HepG2 (cell line): ENCODE results near the gene MAJIN. TPM values are rescaled to one million over a fixed set of nuclear protein-coding genes. Genes with fewer than 3 reads are reported as not detected.

ENCODE experiments used
- ATAC-seq: fragments of 200-7000 bp; cut with Tn5 transposase; 3 replicates; pipeline ENCODE4 v1.9.1; 2020; ENCODE audit warnings: mild to moderate bottlenecking, moderate library complexity
- BruUV-seq: library from RNA; stranded (reverse); fragments of 400-500 nt; replicated peaks from 2 replicates; lab custom pipeline; 2021; lab: Mats Ljungman, UMichigan
- CTCF ChIA-PET: fragments of 300-600 bp; formaldehyde crosslinking; extraction: SDS; loops from one replicate; lab custom pipeline; 2021; ENCODE audit warnings: low total read pairs, inconsistent platforms, low intra/inter-chr PET ratio; lab: Yijun Ruan, JAX
- POLR2A ChIA-PET: fragments of 350-600 bp; sonication (Branson Sonifier 250); formaldehyde crosslinking; loops from one replicate; lab custom pipeline; 2020; ENCODE audit warnings: antibody characterized with exemption, inconsistent platforms; lab: Yijun Ruan, JAX
- DNase-seq: peaks from one replicate; pipeline ENCODE4 v3.0.0-alpha.2; 2015; ENCODE audit warnings: low spot score
- FAIRE-seq: peaks from 3 replicates; lab custom pipeline; 2011; peaks lifted over from hg19 to GRCh38; lab: Jason Lieb, UNC
- H2AFZ ChIP-seq: one replicate; pipeline ENCODE4 v1.6.1; 2011; ENCODE audit warnings: low read length, inconsistent platforms
- H3K27ac ChIP-seq: fragments of 300-600 bp; 3 replicates; pipeline ENCODE4 v1.8.0; 2011; ENCODE audit warnings: mixed run types, mild to moderate bottlenecking, mixed read lengths, low read length, inconsistent platforms; ENCODE audit not compliant: insufficient read depth; ENCODE audit errors: extremely low read length
- H3K27me3 ChIP-seq, 2 experiments: fragments of 200-600 bp in 1 of 2; 2 replicates in 1 of 2; 3 replicates in 1 of 2; pipeline versions ENCODE4 v1.6.0 to v1.8.0; 2011; ENCODE audit warnings: low read length in 2 of 2, mild to moderate bottlenecking in 2 of 2, moderate library complexity in 2 of 2, inconsistent platforms in 1 of 2; ENCODE audit not compliant: insufficient read depth in 2 of 2, control insufficient read depth in 1 of 2
- H3K36me3 ChIP-seq, 2 experiments: fragments of 200-600 bp in 1 of 2; replicated peaks in 1 of 2; 2 replicates in 1 of 2; 3 replicates in 1 of 2; pipeline versions ENCODE4 v1.5.1 to v1.8.0; 2011; ENCODE audit warnings: low read length in 2 of 2, inconsistent platforms in 1 of 2; ENCODE audit not compliant: insufficient read depth in 2 of 2, control insufficient read depth in 1 of 2
- H3K4me1 ChIP-seq: 2 replicates; pipeline ENCODE4 v1.5.1; 2012; ENCODE audit warnings: low read length, inconsistent platforms; ENCODE audit not compliant: insufficient read depth
- H3K4me2 ChIP-seq: 2 replicates; pipeline ENCODE4 v1.6.0; 2011; ENCODE audit warnings: low read depth, low read length, inconsistent platforms
- H3K4me3 ChIP-seq, 3 experiments: fragments of 200-600 bp in 1 of 3; sonication (generic), shearing (Covaris generic) in 1 of 3; replicated peaks in 1 of 3; 2 replicates each; pipeline ENCODE4 v1.5.1; 2011 to 2016; ENCODE audit warnings: low read length in 3 of 3, inconsistent platforms in 2 of 3, low read depth in 2 of 3, mild to moderate bottlenecking in 2 of 3, control low read depth in 1 of 3, mixed read lengths in 1 of 3; ENCODE audit not compliant: insufficient read depth in 1 of 3
- H3K79me2 ChIP-seq: one replicate; pipeline ENCODE4 v1.6.1; 2011; ENCODE audit warnings: low read length, inconsistent platforms; ENCODE audit not compliant: insufficient read depth
- H3K9ac ChIP-seq: 2 replicates; pipeline ENCODE4 v1.6.0; 2011; ENCODE audit warnings: mild to moderate bottlenecking, low read depth, low read length, inconsistent platforms; ENCODE audit not compliant: insufficient read depth
- H3K9me3 ChIP-seq: 2 replicates; pipeline ENCODE4 v1.5.1; 2012; ENCODE audit warnings: mild to moderate bottlenecking, low read length
- H4K20me1 ChIP-seq: 2 replicates; pipeline ENCODE4 v1.6.0; 2011; ENCODE audit warnings: inconsistent platforms, mild to moderate bottlenecking, low read length, moderate library complexity; ENCODE audit not compliant: insufficient read depth
- CHCHD3 ChIP-seq: sonication (generic); formaldehyde crosslinking; IDR thresholded peaks from 2 replicates; pipeline ENCODE4 v1.8.0; 2022; ENCODE audit warnings: mild to moderate bottlenecking, missing genetic modification reagents, moderate library complexity
- ESRRA ChIP-seq: sonication (generic); formaldehyde crosslinking; IDR thresholded peaks from 2 replicates; pipeline ENCODE4 v1.5.1; 2020; ENCODE audit warnings: mild to moderate bottlenecking, low read depth, missing genetic modification reagents
- HNRNPLL ChIP-seq: fragments of 200-400 bp; formaldehyde crosslinking; IDR thresholded peaks from 2 replicates; pipeline ENCODE4 v1.6.1; 2017; ENCODE audit warnings: mild to moderate bottlenecking, low read depth, low read length; ENCODE audit not compliant: poor library complexity, severe bottlenecking
- MED1 ChIP-seq: sonication (generic); formaldehyde crosslinking; IDR thresholded peaks from 2 replicates; pipeline ENCODE4 v1.4.0; 2020; ENCODE audit warnings: missing genetic modification reagents
- MED8 ChIP-seq: sonication (generic); formaldehyde crosslinking; IDR thresholded peaks from 2 replicates; pipeline ENCODE4 v1.8.1; 2023; ENCODE audit warnings: mild to moderate bottlenecking, missing genetic modification reagents; ENCODE audit not compliant: insufficient replicate concordance
- TMF1 ChIP-seq: sonication (generic); formaldehyde crosslinking; IDR thresholded peaks from 2 replicates; pipeline ENCODE4 v1.8.1; 2022; ENCODE audit warnings: low read depth, missing genetic modification reagents
- ZNF138 ChIP-seq: sonication (generic); formaldehyde crosslinking; IDR thresholded peaks from 2 replicates; pipeline ENCODE4 v1.5.0; 2020; ENCODE audit warnings: mild to moderate bottlenecking, low read depth, missing genetic modification reagents
- ZNF331 ChIP-seq: sonication (generic); formaldehyde crosslinking; IDR thresholded peaks from 2 replicates; pipeline ENCODE4 v1.4.0; 2020; ENCODE audit warnings: missing genetic modification reagents
- ZNF547 ChIP-seq: sonication (generic); formaldehyde crosslinking; IDR thresholded peaks from 2 replicates; pipeline ENCODE4 v1.5.1; 2020; ENCODE audit warnings: mild to moderate bottlenecking, missing genetic modification reagents
- ZNF670 ChIP-seq: sonication (generic); formaldehyde crosslinking; IDR thresholded peaks from 2 replicates; pipeline ENCODE4 v1.8.0; 2022; ENCODE audit warnings: mild to moderate bottlenecking, missing genetic modification reagents, borderline replicate concordance
- WGBS: methylation state at CpG from one replicate; pipeline ENCODE4 v1.1.6; 2017; ENCODE audit warnings: low lambda C conversion rate; 5-methylcytosine and 5-hydroxymethylcytosine counted together
- in situ Hi-C: cut with HindIII; loops from 2 replicates; pipeline ENCODE4 v1.10.0; 2017; ENCODE audit warnings: low pct_unique_long_range_greater_than_20kb; ENCODE audit not compliant: extremely low pct_ligation_motif_present
- intact Hi-C: fragments of 100-400 bp; cut with micrococcal nuclease; formaldehyde crosslinking; loops from one replicate; pipeline ENCODE4 v1.10.0; 2022; ENCODE audit not compliant: unreplicated experiment
- polyA plus RNA-seq, 8 experiments: library from polyadenylated mRNA; depleted of rRNA in 3 of 8; stranded (reverse) in 7 of 8; unstranded in 1 of 8; fragments of >200 nt; fragmentation: Illumina TruSeq in 4 of 8; extraction: Trizol in 4 of 8; gene quantifications; 2 replicates each; pipeline versions ENCODE4 v1.2.1 to v1.2.3, GENCODE V29; 2011 to 2016; ENCODE audit warnings: low read depth in 4 of 8, missing spikeins in 1 of 8, mixed read lengths in 1 of 8; ENCODE audit not compliant: insufficient read depth in 1 of 8
- total RNA-seq, 5 experiments: library from RNA; depleted of rRNA; stranded (reverse); fragments of >200 nt; fragmentation: Illumina TruSeq; extraction: Trizol; gene quantifications; 2 replicates each; pipeline ENCODE4 v1.2.3, GENCODE V29; 2016; ENCODE audit warnings: low read depth in 1 of 5
- TF ChIP-seq, protein P1 (sequence below): sonication (generic); formaldehyde crosslinking; IDR thresholded peaks from 2 replicates; pipeline ENCODE4 v1.5.0; 2020; ENCODE audit warnings: missing genetic modification reagents, mild to moderate bottlenecking, borderline replicate concordance
- TF ChIP-seq, protein P2 (sequence below): sonication (generic); formaldehyde crosslinking; IDR thresholded peaks from 2 replicates; pipeline ENCODE4 v1.4.0; 2020; ENCODE audit warnings: low read depth, mild to moderate bottlenecking, missing genetic modification reagents
- TF ChIP-seq, protein P3 (sequence below): sonication (generic); formaldehyde crosslinking; IDR thresholded peaks from 2 replicates; pipeline ENCODE4 v1.4.0; 2020; ENCODE audit warnings: missing genetic modification reagents

Gene MAJIN
- total and polyA plus RNA-seq, 2 of the 13 experiments (the other 11 are each of a cell fraction or from before 2014, with no cell fraction given): not detected

DNA sequence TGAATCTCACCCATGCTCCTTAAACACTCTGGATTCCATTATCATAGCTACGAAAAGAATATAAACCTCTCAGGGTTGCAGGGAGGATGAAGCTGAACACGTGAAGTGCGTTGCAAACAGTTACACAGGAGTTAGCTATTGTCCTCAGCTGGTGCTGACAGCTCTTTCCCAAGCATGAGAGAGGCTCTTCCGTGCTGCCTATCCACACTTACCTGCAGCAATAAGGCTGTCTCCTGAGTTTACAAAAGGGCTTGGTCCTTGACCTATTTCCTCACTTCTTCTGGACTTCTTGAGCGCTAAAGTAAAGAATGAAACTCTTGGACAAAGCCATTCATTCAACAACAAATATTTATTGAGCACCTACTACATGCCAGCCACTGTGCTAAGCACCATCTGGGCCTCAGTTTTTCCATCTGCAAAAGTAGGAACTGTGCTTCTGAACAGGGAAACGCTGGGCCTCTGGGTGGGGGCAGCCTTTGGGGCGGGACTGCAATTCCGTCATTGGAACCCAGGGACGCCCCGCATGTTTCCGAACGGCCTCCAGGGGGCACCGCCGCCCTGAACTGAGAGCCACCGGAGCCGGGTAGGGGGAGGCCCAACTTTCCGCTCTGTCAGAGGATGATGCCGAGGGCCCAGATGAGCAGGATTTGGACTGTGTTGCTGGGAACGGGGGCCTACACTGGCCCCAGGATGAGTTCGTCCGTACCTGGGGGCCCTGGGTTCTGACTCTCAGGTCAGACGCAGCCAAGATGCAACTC, 41.4 kb upstream of the MAJIN start:
- Histone ChIP-seq H3K36me3 (no peaks in the 10 kb centered on the region), H4K20me1 (no peaks in the 10 kb centered on the region), H2AFZ (no peak overlapping the region), H3K9me3 (no peaks in the 10 kb centered on the region), H3K79me2 (no peaks in the 10 kb centered on the region), H3K27me3 (no peaks in the 10 kb centered on the region), H3K4me2 (peak overlapping the region; percentile 80), H3K27ac (peak overlapping the region; percentile 72), H3K4me3 (peak overlapping the region; percentile 77 to 81 (median 80); a peak in 5 of 6 replicates), H3K9ac (peak overlapping the region; percentile 68), H3K4me1 (peaks cover 36% of the 10 kb centered on the region)
- DNase-seq (peak; percentile 75), FAIRE-seq (peak; percentile 47), ATAC-seq (peak; percentile 82)
- intact Hi-C loops (loop anchor here (1.0 kb wide), 1 partner anchor 56 kb away; no protein-coding TSS in a partner anchor), in situ Hi-C loops (no loop called here)
- 13% methylated on average over 7 of the region's 22 CpGs for WGBS
- ChIA-PET CTCF (interaction anchor here (1.2 to 1.9 kb wide), 9 partner anchors 11 to 166 kb away, joined by 3 to 9 read pairs (median 5); partner anchors contain the start of genes BATF2, SNX15 and ZNHIT2), POLR2A (interaction anchor here (0.6 to 3.2 kb wide), 19 partner anchors 11 to 171 kb away, joined by 3 to 42 read pairs (median 4); partner anchors contain the start of genes BATF2, CAPN1, FAU and GPHA2)
- TSS peak; percentile 76 for BruUV-seq
- no peak for TF ChIP-seq ZNF547
- no peak for TF ChIP-seq MED8 (CRISPR knock-in tag)
- TF ChIP-seq, protein P1, sequence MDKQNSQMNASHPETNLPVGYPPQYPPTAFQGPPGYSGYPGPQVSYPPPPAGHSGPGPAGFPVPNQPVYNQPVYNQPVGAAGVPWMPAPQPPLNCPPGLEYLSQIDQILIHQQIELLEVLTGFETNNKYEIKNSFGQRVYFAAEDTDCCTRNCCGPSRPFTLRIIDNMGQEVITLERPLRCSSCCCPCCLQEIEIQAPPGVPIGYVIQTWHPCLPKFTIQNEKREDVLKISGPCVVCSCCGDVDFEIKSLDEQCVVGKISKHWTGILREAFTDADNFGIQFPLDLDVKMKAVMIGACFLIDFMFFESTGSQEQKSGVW (CRISPR knock-in tag): no peak
- TF ChIP-seq, protein P2, sequence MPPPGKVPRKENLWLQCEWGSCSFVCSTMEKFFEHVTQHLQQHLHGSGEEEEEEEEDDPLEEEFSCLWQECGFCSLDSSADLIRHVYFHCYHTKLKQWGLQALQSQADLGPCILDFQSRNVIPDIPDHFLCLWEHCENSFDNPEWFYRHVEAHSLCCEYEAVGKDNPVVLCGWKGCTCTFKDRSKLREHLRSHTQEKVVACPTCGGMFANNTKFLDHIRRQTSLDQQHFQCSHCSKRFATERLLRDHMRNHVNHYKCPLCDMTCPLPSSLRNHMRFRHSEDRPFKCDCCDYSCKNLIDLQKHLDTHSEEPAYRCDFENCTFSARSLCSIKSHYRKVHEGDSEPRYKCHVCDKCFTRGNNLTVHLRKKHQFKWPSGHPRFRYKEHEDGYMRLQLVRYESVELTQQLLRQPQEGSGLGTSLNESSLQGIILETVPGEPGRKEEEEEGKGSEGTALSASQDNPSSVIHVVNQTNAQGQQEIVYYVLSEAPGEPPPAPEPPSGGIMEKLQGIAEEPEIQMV: 0 out of 2 replicates have a peak, but pooled peaks have one; percentile 1
- TF ChIP-seq CHCHD3 (CRISPR knock-in tag): no peak
- TF ChIP-seq ZNF670 (CRISPR knock-in tag): no peak
- TF ChIP-seq ESRRA (CRISPR knock-in tag): no peak
- no peak for TF ChIP-seq ZNF138
- TF ChIP-seq ZNF331 (CRISPR knock-in tag): 0 out of 2 replicates have a peak, but pooled peaks have one; percentile 6
- no peak for TF ChIP-seq TMF1 (CRISPR knock-in tag)
- no peak for TF ChIP-seq HNRNPLL
- TF ChIP-seq MED1: 0 out of 2 replicates have a peak, but pooled peaks have one; percentile 14
- TF ChIP-seq, protein P3, sequence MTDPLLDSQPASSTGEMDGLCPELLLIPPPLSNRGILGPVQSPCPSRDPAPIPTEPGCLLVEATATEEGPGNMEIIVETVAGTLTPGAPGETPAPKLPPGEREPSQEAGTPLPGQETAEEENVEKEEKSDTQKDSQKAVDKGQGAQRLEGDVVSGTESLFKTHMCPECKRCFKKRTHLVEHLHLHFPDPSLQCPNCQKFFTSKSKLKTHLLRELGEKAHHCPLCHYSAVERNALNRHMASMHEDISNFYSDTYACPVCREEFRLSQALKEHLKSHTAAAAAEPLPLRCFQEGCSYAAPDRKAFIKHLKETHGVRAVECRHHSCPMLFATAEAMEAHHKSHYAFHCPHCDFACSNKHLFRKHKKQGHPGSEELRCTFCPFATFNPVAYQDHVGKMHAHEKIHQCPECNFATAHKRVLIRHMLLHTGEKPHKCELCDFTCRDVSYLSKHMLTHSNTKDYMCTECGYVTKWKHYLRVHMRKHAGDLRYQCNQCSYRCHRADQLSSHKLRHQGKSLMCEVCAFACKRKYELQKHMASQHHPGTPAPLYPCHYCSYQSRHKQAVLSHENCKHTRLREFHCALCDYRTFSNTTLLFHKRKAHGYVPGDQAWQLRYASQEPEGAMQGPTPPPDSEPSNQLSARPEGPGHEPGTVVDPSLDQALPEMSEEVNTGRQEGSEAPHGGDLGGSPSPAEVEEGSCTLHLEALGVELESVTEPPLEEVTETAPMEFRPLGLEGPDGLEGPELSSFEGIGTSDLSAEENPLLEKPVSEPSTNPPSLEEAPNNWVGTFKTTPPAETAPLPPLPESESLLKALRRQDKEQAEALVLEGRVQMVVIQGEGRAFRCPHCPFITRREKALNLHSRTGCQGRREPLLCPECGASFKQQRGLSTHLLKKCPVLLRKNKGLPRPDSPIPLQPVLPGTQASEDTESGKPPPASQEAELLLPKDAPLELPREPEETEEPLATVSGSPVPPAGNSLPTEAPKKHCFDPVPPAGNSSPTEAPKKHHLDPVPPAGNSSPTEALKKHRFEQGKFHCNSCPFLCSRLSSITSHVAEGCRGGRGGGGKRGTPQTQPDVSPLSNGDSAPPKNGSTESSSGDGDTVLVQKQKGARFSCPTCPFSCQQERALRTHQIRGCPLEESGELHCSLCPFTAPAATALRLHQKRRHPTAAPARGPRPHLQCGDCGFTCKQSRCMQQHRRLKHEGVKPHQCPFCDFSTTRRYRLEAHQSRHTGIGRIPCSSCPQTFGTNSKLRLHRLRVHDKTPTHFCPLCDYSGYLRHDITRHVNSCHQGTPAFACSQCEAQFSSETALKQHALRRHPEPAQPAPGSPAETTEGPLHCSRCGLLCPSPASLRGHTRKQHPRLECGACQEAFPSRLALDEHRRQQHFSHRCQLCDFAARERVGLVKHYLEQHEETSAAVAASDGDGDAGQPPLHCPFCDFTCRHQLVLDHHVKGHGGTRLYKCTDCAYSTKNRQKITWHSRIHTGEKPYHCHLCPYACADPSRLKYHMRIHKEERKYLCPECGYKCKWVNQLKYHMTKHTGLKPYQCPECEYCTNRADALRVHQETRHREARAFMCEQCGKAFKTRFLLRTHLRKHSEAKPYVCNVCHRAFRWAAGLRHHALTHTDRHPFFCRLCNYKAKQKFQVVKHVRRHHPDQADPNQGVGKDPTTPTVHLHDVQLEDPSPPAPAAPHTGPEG (CRISPR knock-in tag): no peak
